Left lung (tissue), 10 donors: ENCODE data around the gene IFIH1. TPM values are rescaled to one million over a fixed set of nuclear protein-coding genes. Genes with fewer than 3 reads are reported as not detected.

Experiments used
- ATAC-seq: fragments of 200-7000 bp; cut with Tn5 transposase; one replicate; pipeline ENCODE4 v1.9.1; 2020; ENCODE audit warnings: moderate library complexity
- DNase-seq, 4 donors: peaks; one replicate each; pipeline ENCODE4 v3.0.0-alpha.2; 2013 to 2020
- H3K27ac ChIP-seq, 2 donors: fragments of 200-600 bp; sonication (generic) in 1 of 2; one replicate each; pipeline versions ENCODE4 v1.5.0 to v1.8.0; 2020 to 2021
- H3K27me3 ChIP-seq, 2 donors: fragments of 200-600 bp; sonication (generic) in 1 of 2; one replicate each; pipeline versions ENCODE4 v1.5.0 to v1.8.0; 2020 to 2021
- H3K36me3 ChIP-seq, 2 donors: fragments of 200-600 bp; sonication (generic) in 1 of 2; one replicate each; pipeline versions ENCODE4 v1.5.0 to v1.8.0; 2020 to 2021
- H3K4me1 ChIP-seq, 2 donors: fragments of 200-600 bp; one replicate each; pipeline ENCODE4 v1.8.0; 2021
- H3K4me3 ChIP-seq, 2 donors: fragments of 200-600 bp; sonication (generic) in 1 of 2; one replicate each; pipeline versions ENCODE4 v1.5.0 to v1.8.0; 2020 to 2021; ENCODE audit warnings: mild to moderate bottlenecking in 1 of 2
- H3K9me3 ChIP-seq, 2 donors: fragments of 200-600 bp; sonication (generic) in 1 of 2; one replicate each; pipeline versions ENCODE4 v1.5.0 to v1.8.0; 2020 to 2021
- CTCF ChIP-seq, 2 donors: fragments of 200-600 bp; sonication (generic) in 1 of 2; IDR thresholded peaks; one replicate each; pipeline versions ENCODE4 v1.5.0 to v1.8.0; 2021; ENCODE audit warnings: antibody characterized with exemption in 2 of 2
- intact Hi-C, 2 donors: fragments of 100-400 bp; cut with DNase I; formaldehyde crosslinking; loops; one replicate each; pipeline versions ENCODE4 v1.11.2 to v1.14.2; 2022
- polyA plus RNA-seq, 6 donors: library from polyadenylated mRNA; unstranded; fragments of 120-200 nt; gene quantifications; one replicate each; pipeline ENCODE4 v1.2.1, GENCODE V29; 2013; ENCODE audit not compliant: insufficient read length in 6 of 6
- total RNA-seq, 2 donors: library from RNA; stranded (reverse); fragmentation: NEBNext Ultra II Directional; extraction: Animal tissue kit (Norgen Biotek cat#: 25700); gene quantifications; one replicate each; pipeline ENCODE4 v1.2.1, GENCODE V29; 2021
- donor health status: DM: no; HTN: yes; CAD: no.
- donor health status: DM: no; HTN: no; CAD: no.

Gene IFIH1
- total and polyA plus RNA-seq, 8 donors, result 11.6 to 33.5 (median 12.8) TPM

GRCh38 chr2:162293122-162293786 lies 25.2 kb downstream of the IFIH1 start:
- peak; percentile 15 for ATAC-seq
- Histone ChIP-seq H3K9me3 (no peaks in the 10 kb centered on the region), H3K4me3 (no peak overlapping the region), H3K4me1 (peaks cover 0 to 25% of the 10 kb centered on the region in 2 donors), H3K27ac (no peak overlapping the region), H3K36me3 (peaks cover 0 to 4% of the 10 kb centered on the region in 2 donors), H3K27me3 (no peaks in the 10 kb centered on the region)
- DNase-seq, result no peak
- TF ChIP-seq CTCF (IDR thresholded peaks at IDR 0.05), result no peak
- intact Hi-C loops, result no loop called here

DNA sequence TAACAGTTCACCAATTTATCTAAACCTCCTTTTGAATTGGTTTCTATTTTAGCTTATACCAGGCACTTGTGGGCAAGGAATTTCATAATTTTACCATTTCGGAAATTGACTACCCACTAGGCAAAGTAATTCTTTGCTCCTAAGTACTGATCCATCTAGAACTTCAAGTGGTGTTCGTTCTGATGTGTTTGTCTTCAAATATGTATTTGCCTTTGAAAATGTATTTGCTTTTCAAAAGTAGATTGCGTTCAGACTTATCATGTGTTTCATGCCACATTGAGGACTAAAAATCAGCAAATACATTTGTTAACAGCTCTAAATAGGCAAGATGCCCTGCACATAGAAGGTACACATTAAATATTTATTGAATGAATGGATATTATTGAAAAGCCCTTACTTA lies 26.7 kb downstream of the IFIH1 start:
- intact Hi-C loops, result no loop called here
- Histone ChIP-seq H3K27ac (no peak overlapping the region), H3K9me3 (no peaks in the 10 kb centered on the region), H3K36me3 (peaks cover 0 to 19% of the 10 kb centered on the region in 2 donors), H3K4me3 (no peak overlapping the region), H3K27me3 (no peaks in the 10 kb centered on the region), H3K4me1 (peaks cover 0 to 17% of the 10 kb centered on the region in 2 donors)
- peak; percentile 50 for ATAC-seq
- no peak for TF ChIP-seq CTCF (IDR thresholded peaks at IDR 0.05)
- peak in 1 of 4 donors; percentile 11 for DNase-seq

DNA sequence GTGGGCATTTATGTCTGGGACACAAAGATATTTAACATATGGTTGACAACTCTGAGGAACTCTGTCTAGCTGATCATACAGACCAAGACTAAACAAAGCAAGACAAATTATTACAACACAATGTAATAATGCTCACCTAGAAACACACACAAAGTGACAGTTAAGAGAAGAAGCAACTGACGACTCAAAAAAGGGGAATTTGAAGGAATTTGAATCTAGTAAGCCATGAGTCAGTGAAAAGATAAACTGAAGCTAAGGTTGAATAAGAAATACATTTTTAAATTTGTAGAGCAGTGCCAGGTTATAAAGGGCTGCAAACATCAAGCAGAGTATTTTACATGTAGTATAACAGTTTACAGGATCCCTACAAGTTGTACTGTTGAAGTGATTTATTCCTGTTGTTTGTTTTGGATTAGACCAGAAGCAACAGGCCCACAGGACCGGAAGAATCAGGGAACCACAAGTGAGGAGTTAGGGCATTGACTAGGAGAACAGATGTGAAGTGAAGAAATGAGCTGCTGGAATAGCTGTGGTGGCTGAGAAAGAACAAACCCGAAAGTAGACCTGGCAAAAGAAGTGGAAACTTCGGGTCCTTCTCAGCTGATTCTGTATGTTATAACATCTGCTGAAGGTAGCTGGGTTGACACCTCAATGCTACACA lies 35.6 kb downstream of the IFIH1 start:
- peaks cover 0 to 89% of the 10 kb centered on the region in 2 donors for H3K36me3 ChIP-seq
- no peak overlapping the region for H3K4me3 ChIP-seq
- no peak for TF ChIP-seq CTCF (IDR thresholded peaks at IDR 0.05)
- H3K4me1 ChIP-seq, result no peaks in the 10 kb centered on the region
- H3K27ac ChIP-seq, result no peak overlapping the region
- no peaks in the 10 kb centered on the region for H3K27me3 ChIP-seq
- DNase-seq (no peak), ATAC-seq (no peak)
- intact Hi-C loops, result no loop called here
- no peaks in the 10 kb centered on the region for H3K9me3 ChIP-seq

DNA sequence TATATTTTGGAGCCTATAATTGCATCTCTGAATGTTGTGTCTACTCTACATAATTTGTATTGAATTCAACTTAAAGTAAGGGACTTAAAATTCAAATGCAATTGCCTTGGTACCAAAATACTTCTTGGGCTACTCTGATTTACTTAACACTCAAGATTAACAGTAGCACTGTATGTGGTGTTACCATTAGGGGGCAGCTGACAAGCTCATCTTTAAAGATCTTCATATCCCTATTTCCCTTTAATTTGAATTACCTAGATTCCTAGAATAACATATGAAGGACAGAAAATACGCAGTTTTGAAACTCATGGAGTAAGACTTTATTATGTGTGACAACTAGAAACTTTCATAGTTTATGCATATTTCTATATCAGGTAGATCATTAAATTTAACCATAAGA lies 37.8 kb downstream of the IFIH1 start:
- peaks cover 0 to 87% of the 10 kb centered on the region in 2 donors for H3K36me3 ChIP-seq
- H3K27me3 ChIP-seq, result no peaks in the 10 kb centered on the region
- no peaks in the 10 kb centered on the region for H3K9me3 ChIP-seq
- ATAC-seq (no peak), DNase-seq (no peak)
- intact Hi-C loops, result no loop called here
- TF ChIP-seq CTCF (IDR thresholded peaks at IDR 0.05), result no peak
- H3K4me1 ChIP-seq, result no peaks in the 10 kb centered on the region
- no peak overlapping the region for H3K27ac ChIP-seq
- no peak overlapping the region for H3K4me3 ChIP-seq

DNA sequence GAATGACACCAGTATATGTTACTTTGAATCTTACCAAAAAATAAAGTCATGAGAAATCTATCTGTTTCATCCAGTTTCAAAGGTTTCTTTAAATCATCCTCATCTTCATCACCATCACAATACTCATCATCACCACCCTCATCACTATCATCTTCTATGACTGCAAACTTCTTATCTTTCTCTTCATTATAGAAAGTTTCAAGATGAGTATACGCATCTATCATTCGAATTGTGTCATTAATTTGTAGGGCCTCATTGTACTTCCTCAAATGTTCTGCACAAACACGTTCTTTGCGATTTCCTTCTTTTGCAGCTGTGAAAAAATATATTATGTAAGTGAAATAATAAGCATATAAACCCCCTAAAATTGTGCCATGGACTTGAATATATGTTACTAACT lies 41.1 kb downstream of the IFIH1 start:
- no peaks in the 10 kb centered on the region for H3K9me3 ChIP-seq
- DNase-seq, result no peak
- H3K4me3 ChIP-seq, result no peak overlapping the region
- intact Hi-C loops, result no loop called here
- no peak overlapping the region for H3K27ac ChIP-seq
- H3K36me3 ChIP-seq, result peaks cover 0 to 73% of the 10 kb centered on the region in 2 donors
- no peak for ATAC-seq
- H3K27me3 ChIP-seq, result no peaks in the 10 kb centered on the region
- no peak for TF ChIP-seq CTCF (IDR thresholded peaks at IDR 0.05)
- H3K4me1 ChIP-seq, result no peaks in the 10 kb centered on the region
